Cerebellar cortex (tissue), 1 donor: Measurements from ENCODE around the gene CSGALNACT2.

Source experiments
- DNase-seq: peaks from one replicate; pipeline ENCODE4 v3.0.0-alpha.2; 2015; ENCODE audit warnings: low spot score

CSGALNACT2 gene

GRCh38 chr10:43186150-43186549, 47.9 kb downstream of the CSGALNACT2 start:
- DNase-seq: no peak

- no peak for DNase-seq
These were observed 49.0 kb downstream of the CSGALNACT2 start for GRCh38 chr10:43187213-43187612.

GRCh38 chr10:43188702-43189101, 50.5 kb downstream of the CSGALNACT2 start:
- no peak for DNase-seq

DNA sequence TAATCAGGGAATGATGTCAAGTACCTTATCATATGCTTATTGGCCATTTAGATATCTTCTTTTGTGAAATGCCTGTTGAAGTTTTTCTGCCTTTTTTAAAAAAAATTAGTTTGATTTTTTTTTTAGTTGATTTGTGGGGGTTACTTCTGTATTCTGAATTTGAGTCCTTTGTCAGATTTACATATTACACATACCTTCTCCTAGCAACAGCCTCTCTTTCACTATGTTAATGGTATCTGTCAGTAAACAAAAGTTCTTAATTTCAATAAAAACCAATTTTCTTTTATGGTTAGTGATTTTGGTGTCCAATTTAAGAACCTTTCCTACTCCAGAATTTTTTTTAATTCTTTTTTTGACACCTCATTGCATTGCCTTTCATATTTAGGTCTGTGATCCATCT, 52.0 kb downstream of the CSGALNACT2 start:
- no peak for DNase-seq

- DNase-seq: no peak
These were observed 52.5 kb downstream of the CSGALNACT2 start for GRCh38 chr10:43190775-43191174.

GRCh38 chr10:43192884-43193283, 54.6 kb downstream of the CSGALNACT2 start:
- no peak for DNase-seq

- no peak for DNase-seq
These were observed 55.3 kb downstream of the CSGALNACT2 start for GRCh38 chr10:43193496-43194080.

GRCh38 chr10:43194266-43194665, 56.0 kb downstream of the CSGALNACT2 start:
- DNase-seq: no peak

DNA sequence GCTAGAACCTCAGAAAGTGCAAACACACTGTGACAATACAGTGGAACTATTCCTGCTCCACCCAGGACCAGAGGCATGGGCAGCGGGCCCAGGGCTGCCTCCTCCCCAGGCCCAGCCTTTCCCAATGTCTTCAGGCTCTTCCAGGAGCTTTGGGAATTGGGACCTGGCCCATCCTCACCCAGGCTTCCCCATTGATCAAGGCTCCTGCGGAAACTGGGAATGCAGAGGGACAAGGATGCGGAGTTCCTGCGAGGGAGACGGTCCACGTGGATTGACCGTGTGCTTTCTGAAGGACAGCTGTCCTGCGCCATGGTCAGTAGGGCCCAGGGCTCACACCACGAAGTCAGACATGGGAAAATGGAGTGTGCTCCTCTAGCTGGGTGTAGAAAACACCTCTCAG, 56.6 kb downstream of the CSGALNACT2 start:
- DNase-seq: no peak

GRCh38 chr10:43195557-43195956, 57.3 kb downstream of the CSGALNACT2 start:
- no peak for DNase-seq

DNA sequence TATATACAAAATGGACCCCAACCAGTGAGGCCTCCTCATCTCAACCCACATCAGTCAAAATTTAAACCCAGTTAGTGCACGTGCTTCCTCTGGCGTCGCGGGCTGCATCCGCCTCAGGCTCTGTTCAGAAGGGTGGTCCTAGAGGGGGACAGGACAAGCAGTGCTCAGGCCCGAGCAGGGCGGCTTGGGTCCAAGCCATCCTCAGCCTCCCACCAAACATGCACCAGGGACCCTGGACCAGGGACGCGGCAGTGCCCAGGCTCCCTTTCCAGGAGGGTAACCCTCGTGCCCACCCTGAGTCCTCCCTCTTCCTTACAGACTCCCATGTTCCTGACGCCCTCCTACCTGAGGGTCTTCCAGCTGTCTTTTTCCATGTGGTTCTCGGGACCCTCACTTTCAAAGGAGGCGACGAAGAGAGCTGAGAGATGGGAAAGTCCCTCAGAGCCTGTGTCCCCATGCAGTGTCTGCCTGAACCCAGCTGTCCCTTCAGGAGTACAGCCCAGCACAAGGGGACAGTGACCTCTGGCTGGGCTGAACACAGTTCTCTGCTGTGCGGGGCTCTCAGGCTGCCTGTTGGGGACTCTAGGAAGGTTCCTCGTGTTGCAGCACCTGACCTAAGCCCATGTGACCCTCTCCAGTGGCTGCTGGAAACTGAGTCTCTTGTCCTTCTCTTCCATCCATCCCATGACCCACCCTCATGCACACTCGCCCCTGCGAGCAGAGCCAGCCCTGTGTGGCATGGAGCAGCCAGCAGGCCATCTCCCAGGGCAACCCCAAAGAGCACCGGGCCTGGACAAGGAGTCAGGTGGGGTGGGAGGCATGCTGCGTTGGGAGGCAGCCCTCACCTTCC, 58.1 kb downstream of the CSGALNACT2 start:
- DNase-seq: no peak

GRCh38 chr10:43196981-43197833, 59.0 kb downstream of the CSGALNACT2 start:
- DNase-seq: no peak

- no peak for DNase-seq
These were observed 59.8 kb downstream of the CSGALNACT2 start for GRCh38 chr10:43197834-43198681.

GRCh38 chr10:43198682-43199005, 60.4 kb downstream of the CSGALNACT2 start:
- no peak for DNase-seq

DNA sequence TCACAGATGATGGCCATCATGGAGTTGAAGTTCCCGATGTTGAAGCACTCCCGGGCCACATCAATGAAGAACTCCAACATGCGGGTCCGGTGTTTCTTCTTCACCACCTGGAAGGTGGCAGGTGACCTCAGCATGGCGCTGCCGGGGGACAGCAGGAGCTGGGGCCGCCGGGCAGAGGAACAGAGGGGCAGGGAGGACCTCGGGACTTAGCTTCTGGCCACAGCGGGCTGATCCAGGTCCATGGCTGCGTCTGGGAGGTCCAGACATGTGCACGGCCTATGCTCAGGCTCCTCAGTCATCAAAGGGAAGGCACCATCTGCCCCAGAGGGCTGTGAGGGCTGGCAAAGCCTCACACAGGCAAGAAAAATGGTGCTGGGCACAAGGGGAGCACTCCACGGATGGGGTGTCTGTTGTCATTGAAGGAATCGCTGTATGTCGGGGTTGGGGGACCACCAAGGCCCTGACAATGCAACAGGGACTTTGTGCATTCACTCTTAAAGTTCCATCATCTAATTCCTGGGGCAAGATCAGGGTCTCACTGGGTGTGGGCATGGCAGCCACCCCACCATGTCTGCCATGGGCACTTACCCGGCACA, 60.9 kb downstream of the CSGALNACT2 start:
- DNase-seq: no peak

- no peak for DNase-seq
These were observed 61.7 kb downstream of the CSGALNACT2 start for GRCh38 chr10:43199684-43200537.

DNA sequence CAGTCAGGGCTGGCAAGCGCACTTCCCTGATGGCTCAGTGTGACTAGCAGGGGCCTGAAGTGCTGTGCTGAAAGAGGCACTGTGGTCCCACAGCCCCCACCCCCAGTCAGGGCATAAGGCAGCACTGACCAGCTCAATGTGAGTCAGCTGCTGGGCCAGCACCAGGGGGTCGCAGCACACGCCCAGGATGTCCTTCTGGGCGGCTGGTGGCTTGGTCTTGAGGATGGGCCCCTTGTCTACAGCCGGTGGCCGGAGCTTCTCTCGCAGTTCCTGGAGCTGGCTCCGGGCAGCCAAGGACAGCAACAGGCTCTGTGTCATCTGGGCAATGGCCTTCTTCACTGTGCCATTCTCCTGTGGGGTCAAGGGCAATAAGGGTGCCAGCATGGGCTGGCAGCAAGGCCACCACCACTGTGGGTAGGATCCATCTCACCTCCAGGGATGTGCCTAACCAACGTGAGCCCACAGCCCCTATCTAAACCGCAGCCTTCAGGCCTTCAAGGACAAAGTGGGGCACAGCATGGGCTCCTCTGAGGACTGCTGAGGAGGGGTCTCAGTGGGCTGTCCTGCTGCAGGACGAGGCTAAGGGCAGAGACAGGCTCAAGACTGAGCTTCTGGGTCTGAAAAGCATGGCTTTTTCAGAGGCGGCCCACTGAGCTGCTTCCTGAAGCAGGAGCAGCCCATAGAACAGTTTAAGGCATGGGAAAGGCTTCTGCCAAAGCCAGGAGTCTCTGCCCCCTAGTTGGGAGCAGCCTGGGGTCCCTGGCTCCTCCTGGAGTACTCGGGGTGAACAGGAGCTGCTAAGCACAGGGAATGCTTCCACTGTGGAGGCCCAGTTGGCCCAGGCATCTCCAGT, 62.5 kb downstream of the CSGALNACT2 start:
- DNase-seq: no peak

DNA sequence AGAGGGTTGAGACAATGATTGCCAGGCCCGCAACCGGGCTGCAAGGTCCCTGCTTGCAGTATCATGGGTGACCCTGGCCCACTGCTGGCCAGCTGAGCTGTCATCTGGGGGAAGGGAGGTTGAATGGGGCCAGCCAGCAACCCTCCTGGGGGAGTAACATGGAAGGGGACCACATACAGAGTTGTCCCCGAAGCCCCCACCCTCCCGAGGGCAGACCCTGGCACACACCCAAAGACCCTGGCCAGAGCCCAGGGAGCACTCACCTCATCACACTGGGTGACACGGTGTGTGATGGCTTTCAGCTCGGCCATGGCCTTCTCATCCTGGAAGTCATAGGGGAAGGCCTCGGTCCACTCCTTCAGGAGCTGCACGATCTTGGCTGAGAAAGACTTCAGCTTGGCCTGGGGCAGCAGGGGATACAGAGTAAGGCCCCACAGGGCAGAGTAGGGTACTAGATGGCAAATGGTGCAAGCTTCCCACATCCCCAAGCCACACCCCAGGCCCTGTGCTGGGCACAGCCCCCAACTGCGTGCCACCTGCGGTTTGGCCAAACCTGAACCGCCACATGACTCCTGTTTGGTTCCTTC, 63.4 kb downstream of the CSGALNACT2 start:
- no peak for DNase-seq

- DNase-seq: no peak
These were observed 64.0 kb downstream of the CSGALNACT2 start for GRCh38 chr10:43202224-43202656.
